Esophagus muscularis mucosa (tissue), 4 donors: Measurements from ENCODE around the gene TGDS. TPM values are rescaled to one million over a fixed set of nuclear protein-coding genes. Genes with fewer than 3 reads are reported as not detected.

Experiments used
- DNase-seq: peaks from one replicate; pipeline ENCODE4 v3.0.0-alpha.2; 2017; ENCODE audit errors: extremely low spot score
- H3K27ac ChIP-seq, 4 donors: fragments of 200-600 bp; sonication (generic); replicated peaks in 1 of 4; 1 replicate in 3 of 4; 2 replicates in 1 of 4; pipeline ENCODE4 v1.5.1; 2016 to 2019; ENCODE audit warnings: mild to moderate bottlenecking in 1 of 4
- H3K27me3 ChIP-seq, 4 donors: fragments of 200-600 bp; sonication (generic); one replicate each; pipeline versions ENCODE4 v1.5.1 to v1.6.0; 2016 to 2019
- H3K36me3 ChIP-seq, 4 donors: fragments of 200-600 bp; sonication (generic); one replicate each; pipeline ENCODE4 v1.5.1; 2016 to 2019
- H3K4me1 ChIP-seq, 4 donors: fragments of 200-600 bp; sonication (generic); one replicate each; pipeline ENCODE4 v1.5.1; 2016 to 2019
- H3K4me3 ChIP-seq, 4 donors: fragments of 200-600 bp; sonication (generic); 1 replicate in 2 of 4; 2 replicates in 2 of 4; pipeline ENCODE4 v1.5.1; 2016 to 2019; ENCODE audit warnings: mild to moderate bottlenecking in 4 of 4, moderate library complexity in 1 of 4
- H3K9me3 ChIP-seq, 4 donors: fragments of 200-600 bp; sonication (generic); 1 replicate in 3 of 4; 2 replicates in 1 of 4; pipeline ENCODE4 v1.5.1; 2016 to 2019
- CTCF ChIP-seq, 3 experiments: fragments of 200-600 bp in 2 of 3; fragments of 450-650 bp in 1 of 3; sonication (generic) in 2 of 3; IDR thresholded peaks; one replicate each; pipeline ENCODE4 v1.5.1; 2017 to 2019; ENCODE audit warnings: antibody characterized with exemption in 3 of 3, mild to moderate bottlenecking in 2 of 3, moderate library complexity in 1 of 3
- EP300 ChIP-seq: sonication (generic); formaldehyde crosslinking; IDR thresholded peaks from one replicate; pipeline ENCODE4 v1.6.1; 2017; ENCODE audit warnings: antibody characterized with exemption
- POLR2A ChIP-seq: fragments of 450-650 bp; IDR thresholded peaks from one replicate; pipeline ENCODE4 v1.6.1; 2017; ENCODE audit warnings: antibody characterized with exemption, moderate library complexity, mild to moderate bottlenecking, low read depth
- POLR2AphosphoS5 ChIP-seq, 2 donors: sonication (generic); formaldehyde crosslinking; IDR thresholded peaks; one replicate each; pipeline ENCODE4 v1.6.1; 2017; ENCODE audit warnings: antibody characterized with exemption in 2 of 2
- WGBS: methylation state at CpG from one replicate; pipeline ENCODE4 v1.1.5; 2018; 5-methylcytosine and 5-hydroxymethylcytosine counted together
- intact Hi-C: fragments of 100-400 bp; cut with DNase I; formaldehyde crosslinking; loops from one replicate; pipeline ENCODE4 v1.15.1; 2023
- total RNA-seq, 4 donors: library from RNA; depleted of rRNA; stranded (reverse); fragments of >200 nt; gene quantifications; one replicate each; pipeline versions ENCODE4 v1.1.0 to v1.2.1, GENCODE V29; 2016

Gene TGDS
- total RNA-seq, 4 donors from 2014 or later = 3.7 to 7.5 (median 6.2) TPM

- intact Hi-C loops = no loop called here
- Histone ChIP-seq H3K27ac (no peak overlapping the region), H3K9me3 (no peaks in the 10 kb centered on the region), H3K36me3 (no peaks in the 10 kb centered on the region), H3K4me1 (no peaks in the 10 kb centered on the region), H3K27me3 (no peaks in the 10 kb centered on the region), H3K4me3 (no peak overlapping the region)
- TF ChIP-seq CTCF (IDR thresholded peaks at IDR 0.05) = no peak
- no peak for TF ChIP-seq EP300
- no peak for TF ChIP-seq POLR2A
- no peak for TF ChIP-seq POLR2AphosphoS5 (IDR thresholded peaks at IDR 0.05)
- whole genome bisulfite sequencing = 80% methylated on average over 5 of the region's 5 CpGs
- DNase-seq = no peak
Measured at GRCh38 chr13:94557684-94558235, 38.2 kb downstream of the TGDS start.

DNA sequence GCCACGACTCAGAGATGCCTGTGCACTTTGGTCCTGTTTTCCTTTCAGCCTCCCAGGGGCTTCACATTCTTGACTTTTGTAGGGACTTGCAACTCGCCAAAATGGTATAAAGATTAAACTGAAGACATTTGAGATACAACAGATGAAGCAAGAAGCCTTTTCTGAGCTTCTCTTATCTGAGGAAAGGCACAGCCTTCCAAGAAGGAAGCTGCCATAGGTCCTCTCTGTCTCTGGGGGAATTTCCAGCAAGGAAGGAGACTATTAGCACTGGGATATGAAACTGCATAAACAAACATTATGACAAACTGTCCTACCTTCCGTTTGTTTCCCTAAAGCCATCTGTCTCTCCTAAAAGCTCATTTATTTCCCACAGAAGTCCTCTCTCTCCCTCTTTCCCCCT is 39.3 kb downstream of the TGDS start:
- Histone ChIP-seq H3K4me3 (no peak overlapping the region), H3K4me1 (no peaks in the 10 kb centered on the region), H3K9me3 (no peaks in the 10 kb centered on the region), H3K27ac (no peak overlapping the region), H3K36me3 (no peaks in the 10 kb centered on the region), H3K27me3 (no peaks in the 10 kb centered on the region)
- intact Hi-C loops = no loop called here
- 60% methylated on average over 3 of the region's 3 CpGs for WGBS
- no peak for DNase-seq
- no peak for TF ChIP-seq CTCF (IDR thresholded peaks at IDR 0.05)
- TF ChIP-seq POLR2AphosphoS5 (IDR thresholded peaks at IDR 0.05) = no peak
- TF ChIP-seq EP300 = no peak
- no peak for TF ChIP-seq POLR2A

DNA sequence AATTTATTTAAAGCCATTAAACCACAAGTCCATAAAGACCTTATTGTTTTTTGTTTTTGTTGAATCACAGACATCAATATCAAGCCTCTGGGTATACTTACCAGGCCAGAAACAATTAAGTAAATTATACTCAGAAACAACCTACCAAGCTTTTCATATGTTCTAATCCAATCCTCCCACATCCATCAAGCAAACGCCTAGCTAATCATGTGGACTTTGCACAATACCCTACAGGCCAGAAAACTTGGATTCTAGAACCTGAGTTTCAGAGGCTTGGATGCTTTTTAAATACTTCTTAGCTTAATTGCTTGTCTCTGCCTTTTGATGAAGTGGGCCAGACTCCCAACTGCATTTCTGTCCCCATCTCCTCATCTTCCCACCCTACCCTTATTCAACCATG is 39.9 kb downstream of the TGDS start:
- Histone ChIP-seq H3K27ac (no peak overlapping the region), H3K27me3 (no peaks in the 10 kb centered on the region), H3K36me3 (no peaks in the 10 kb centered on the region), H3K9me3 (no peaks in the 10 kb centered on the region), H3K4me3 (no peak overlapping the region), H3K4me1 (no peaks in the 10 kb centered on the region)
- intact Hi-C loops = no loop called here
- WGBS = 81% methylated on average over 1 of the region's 1 CpG
- DNase-seq = no peak
- TF ChIP-seq POLR2A (no peak), CTCF (IDR thresholded peaks at IDR 0.05) (no peak), EP300 (no peak), POLR2AphosphoS5 (IDR thresholded peaks at IDR 0.05) (no peak)

DNA sequence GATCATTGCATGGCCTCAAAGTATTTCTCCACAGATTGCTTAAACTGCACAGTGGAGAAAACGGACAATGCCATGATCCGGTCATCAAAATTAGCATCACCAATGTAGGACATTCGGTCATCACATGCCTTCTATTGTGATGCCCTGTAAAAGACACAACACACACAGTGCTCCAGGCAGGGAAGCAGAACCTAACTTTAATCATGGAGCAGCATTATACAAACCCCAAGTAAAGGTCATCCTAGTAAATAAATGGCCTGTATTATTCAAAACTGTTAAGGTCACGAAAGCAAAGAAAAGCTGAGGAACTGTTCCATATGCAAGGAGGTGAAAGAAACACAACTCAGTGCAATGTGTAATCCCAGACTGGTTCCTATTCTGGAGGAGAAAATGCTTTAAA is 42.2 kb downstream of the TGDS start:
- Histone ChIP-seq H3K36me3 (no peaks in the 10 kb centered on the region), H3K9me3 (no peaks in the 10 kb centered on the region), H3K4me1 (peaks cover 6 to 10% (median 7%) of the 10 kb centered on the region in 4 donors), H3K27ac (no peak overlapping the region), H3K27me3 (no peaks in the 10 kb centered on the region), H3K4me3 (no peak overlapping the region)
- 97% methylated on average over 4 of the region's 4 CpGs for WGBS
- TF ChIP-seq POLR2A (no peak), EP300 (no peak)
- intact Hi-C loops = no loop called here
- DNase-seq = no peak

- no peaks in the 10 kb centered on the region for H3K27me3 ChIP-seq
- no peaks in the 10 kb centered on the region for H3K9me3 ChIP-seq
- no peak overlapping the region for H3K27ac ChIP-seq
- no peak for TF ChIP-seq EP300
- no peak for TF ChIP-seq CTCF (IDR thresholded peaks at IDR 0.05)
- TF ChIP-seq POLR2AphosphoS5 (IDR thresholded peaks at IDR 0.05) = no peak
- TF ChIP-seq POLR2A = no peak
- intact Hi-C loops = no loop called here
- no peak overlapping the region for H3K4me3 ChIP-seq
- no peak for DNase-seq
- 92% methylated on average over 5 of the region's 5 CpGs for WGBS
- peaks cover 15 to 20% (median 17%) of the 10 kb centered on the region in 4 donors for H3K4me1 ChIP-seq
- H3K36me3 ChIP-seq = no peaks in the 10 kb centered on the region
Measured at GRCh38 chr13:94552095-94552494, 43.9 kb downstream of the TGDS start.
